ENCODE results near the gene CMTM7. TPM values are rescaled to one million over a fixed set of nuclear protein-coding genes. Genes with fewer than 3 reads are reported as not detected.
"Not testable (repeated sequence)": the region's sequence is repeated elsewhere in the genome, so short reads cannot be mapped to it uniquely, and the experiment has no call there.

The CMTM7 gene
- total RNA-seq, 1 donor from 2014 or later: 19.5 TPM

DNA sequence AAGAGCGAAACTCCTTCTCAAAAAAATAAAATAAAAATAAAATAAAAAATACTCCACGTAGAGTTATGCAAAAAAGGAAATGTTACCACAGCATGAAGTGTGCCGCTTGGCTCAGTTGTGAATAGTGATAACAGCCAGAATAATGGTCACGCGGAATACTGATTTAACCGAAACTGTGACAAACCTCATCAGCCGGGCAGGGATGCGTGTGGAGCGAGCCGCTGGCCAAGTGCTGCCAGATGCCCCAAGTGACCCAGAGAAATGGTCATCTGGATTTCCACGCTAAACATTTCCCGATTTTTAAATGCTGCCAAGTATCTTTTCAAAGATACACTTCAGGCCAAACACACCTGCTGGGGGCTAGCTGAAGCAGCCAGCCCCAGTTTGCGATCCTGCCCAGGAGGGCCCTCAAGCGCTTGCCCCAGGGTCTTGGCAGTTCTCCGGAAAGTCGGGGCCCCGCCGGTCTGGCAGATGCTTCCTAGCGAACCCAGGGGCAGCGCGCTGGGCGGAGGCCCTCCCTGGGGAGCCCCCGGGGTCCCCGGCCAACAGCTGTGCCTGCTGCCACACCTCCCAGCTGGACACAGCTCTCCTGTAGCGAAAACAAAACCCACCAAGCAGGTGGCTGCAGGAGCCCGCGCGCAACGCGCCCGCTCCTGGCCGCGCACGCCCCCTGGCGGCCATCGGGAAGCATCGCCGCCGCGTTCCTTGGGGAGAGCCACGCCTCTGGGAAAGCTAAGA lies 75.8 kb downstream of the CMTM7 start:
- DNase-seq (ENCODE audit: low spot score) (peak; percentile 88), ATAC-seq (peak; percentile 80)
- intact Hi-C loops (cut with DNase I): loop anchor here (10.0 kb wide), 1 partner anchor 73 kb away; the partner anchor contains the start of gene CMTM7

- DNase-seq (ENCODE audit: low spot score) (peak; percentile 75), ATAC-seq (peak; percentile 87)
- intact Hi-C loops (cut with DNase I): loop anchor here (10.0 kb wide), 1 partner anchor 75 kb away; the partner anchor contains the start of gene CMTM7
Measured at GRCh38 chr3:32469151-32469874, 77.7 kb downstream of the CMTM7 start.

- intact Hi-C loops (cut with DNase I): no loop called here
- DNase-seq (ENCODE audit: low spot score) (no peak), ATAC-seq (no peak)
Measured at GRCh38 chr3:32470362-32470761, 78.7 kb downstream of the CMTM7 start.

- intact Hi-C loops (cut with DNase I): no loop called here
- DNase-seq (ENCODE audit: low spot score): no peak
- no peak for ATAC-seq
Measured at GRCh38 chr3:32471246-32471645, 79.6 kb downstream of the CMTM7 start.

DNA sequence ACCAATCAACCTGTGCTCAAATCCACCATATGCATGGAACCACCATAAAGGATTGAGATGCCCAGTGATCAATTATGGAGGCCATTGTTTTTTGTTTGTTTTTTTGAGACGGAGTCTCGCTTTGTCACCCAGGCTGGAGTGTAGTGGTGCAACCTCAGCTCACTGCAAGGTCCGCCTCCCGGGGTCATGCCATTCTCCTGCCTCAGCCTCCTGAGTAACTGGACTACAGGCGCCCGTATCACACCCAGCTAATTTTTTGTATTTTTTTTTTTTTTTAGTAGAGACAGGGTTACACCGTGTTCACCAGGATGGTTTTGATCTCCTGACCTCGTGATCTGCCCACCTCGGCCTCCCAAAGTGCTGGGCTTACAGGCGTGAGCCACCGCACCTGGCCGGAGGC lies 80.5 kb downstream of the CMTM7 start:
- ATAC-seq; intact Hi-C loops (cut with DNase I); DNase-seq (ENCODE audit: low spot score): not testable (repeated sequence)

DNA sequence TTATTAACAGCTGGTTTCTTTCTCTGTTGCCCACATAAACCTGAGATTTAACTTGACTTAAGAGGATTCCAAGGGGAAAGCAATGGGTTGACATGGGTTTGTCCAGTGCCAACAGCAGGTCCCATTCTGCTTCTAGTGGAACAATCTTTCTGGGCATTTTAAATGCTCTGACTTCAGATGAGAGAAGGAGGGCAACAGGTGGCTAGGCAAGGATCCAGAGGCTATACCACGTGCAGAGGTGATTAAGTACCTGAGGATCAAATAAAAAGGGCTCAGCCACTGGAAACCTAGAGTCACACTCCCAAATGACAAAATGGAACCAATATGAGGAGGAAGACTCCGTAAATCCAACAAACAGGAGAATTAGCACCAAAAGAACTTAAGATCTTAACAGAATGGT lies 82.5 kb downstream of the CMTM7 start:
- intact Hi-C loops (cut with DNase I): no loop called here
- no peak for ATAC-seq
- DNase-seq (ENCODE audit: low spot score): no peak

- peak; percentile 36 for ATAC-seq
- intact Hi-C loops (cut with DNase I): no loop called here
Measured at GRCh38 chr3:32480604-32481003, 89.0 kb downstream of the CMTM7 start.

GRCh38 chr3:32481791-32482631 lies 90.4 kb downstream of the CMTM7 start:
- intact Hi-C loops (cut with DNase I): no loop called here
- no peak for DNase-seq (ENCODE audit: low spot score)
- no peak for ATAC-seq

More at GRCh38 chr3:32480604-32481003, 89.0 kb downstream of the CMTM7 start:
- no peak for DNase-seq (ENCODE audit: low spot score)

GRCh38 chr3:32482693-32483092 lies 91.0 kb downstream of the CMTM7 start:
- ATAC-seq (no peak), DNase-seq (ENCODE audit: low spot score) (no peak)
- intact Hi-C loops (cut with DNase I): no loop called here

DNA sequence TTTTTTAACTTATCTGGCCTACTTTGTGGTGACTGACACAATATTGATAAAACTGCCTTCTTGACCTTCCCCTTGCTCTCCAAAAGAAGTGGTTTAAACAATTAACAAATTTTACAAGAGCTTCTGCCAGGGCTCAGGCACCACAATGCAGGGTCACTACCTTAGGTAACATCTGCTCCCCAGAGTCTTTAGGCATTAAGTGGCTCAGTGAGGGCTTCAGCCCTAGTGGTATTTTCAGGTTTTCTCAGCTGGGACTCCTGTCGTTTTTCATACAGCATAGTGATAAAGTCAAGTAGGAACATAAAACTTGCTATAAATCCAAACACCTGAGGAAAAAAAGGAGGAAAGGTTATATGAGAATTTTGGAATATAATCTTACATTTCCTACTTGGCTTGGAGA lies 92.1 kb downstream of the CMTM7 start:
- ATAC-seq (no peak), DNase-seq (ENCODE audit: low spot score) (no peak)
- intact Hi-C loops (cut with DNase I): no loop called here

GRCh38 chr3:32484436-32484835 lies 92.8 kb downstream of the CMTM7 start:
- no peak for ATAC-seq
- intact Hi-C loops (cut with DNase I): no loop called here
- no peak for DNase-seq (ENCODE audit: low spot score)

- DNase-seq (ENCODE audit: low spot score) (no peak), ATAC-seq (no peak)
- intact Hi-C loops (cut with DNase I): no loop called here
Measured at GRCh38 chr3:32487781-32488473, 96.3 kb downstream of the CMTM7 start.

DNA sequence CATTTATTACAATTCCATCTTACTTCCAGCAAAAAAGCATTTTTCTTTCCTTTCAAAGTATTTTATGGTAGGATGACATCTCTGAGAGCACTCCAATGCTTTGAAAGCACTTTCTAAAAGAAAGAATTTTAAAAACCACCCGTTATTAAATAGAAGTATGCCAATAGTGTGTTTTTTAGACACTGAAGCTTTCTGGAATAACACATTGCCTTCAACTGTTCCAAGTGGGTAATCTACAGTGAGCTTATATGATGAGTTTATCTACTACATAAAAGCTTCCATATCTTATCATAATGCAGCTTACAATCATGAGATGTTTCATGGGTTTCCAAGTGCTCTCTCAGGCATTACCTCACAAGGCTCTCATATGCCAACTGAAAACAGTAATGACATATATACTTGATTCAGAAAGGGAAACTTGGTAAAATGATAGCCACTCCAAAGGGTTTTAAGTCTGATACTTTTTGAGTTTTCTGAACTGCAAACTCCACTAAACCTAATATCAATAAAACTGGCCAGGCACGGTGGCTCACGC lies 96.9 kb downstream of the CMTM7 start:
- intact Hi-C loops (cut with DNase I): no loop called here
- DNase-seq (ENCODE audit: low spot score) (no peak), ATAC-seq (no peak)

DNA sequence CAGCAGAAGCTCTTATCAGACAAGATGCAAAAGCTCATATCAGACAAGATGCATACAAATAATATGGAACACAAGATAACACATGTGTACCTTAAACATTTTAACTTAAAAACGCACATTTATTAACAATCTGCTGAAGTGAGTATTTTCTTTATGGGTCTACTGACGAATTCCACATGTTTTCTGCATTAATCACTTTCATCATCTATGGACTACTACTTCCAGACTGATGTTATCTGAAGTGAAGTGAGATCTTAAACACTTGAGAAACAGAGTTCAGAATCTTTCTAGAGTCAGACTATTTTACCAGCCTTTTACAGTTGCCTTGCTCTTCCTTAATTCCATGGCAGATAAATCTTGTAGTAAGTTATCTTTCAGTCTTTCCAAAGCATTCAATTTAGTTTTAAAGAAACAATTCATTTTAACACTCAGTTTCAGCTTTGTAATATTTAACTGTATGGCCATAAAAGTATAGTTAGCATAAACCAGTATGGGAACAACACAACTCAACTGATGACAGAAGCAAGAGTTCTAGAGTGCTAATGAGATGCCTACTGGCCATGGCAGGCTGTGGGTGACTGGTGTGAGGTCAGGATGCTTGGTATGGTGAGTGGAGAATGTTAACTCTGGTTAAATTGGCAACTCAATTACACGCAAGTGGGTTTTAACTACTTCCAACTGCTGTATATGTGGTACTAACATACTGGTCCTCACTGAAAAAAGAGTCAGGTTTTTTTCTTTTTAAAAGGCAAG lies 101.2 kb downstream of the CMTM7 start:
- no peak for ATAC-seq
- DNase-seq (ENCODE audit: low spot score): no peak
- intact Hi-C loops (cut with DNase I): no loop called here

DNA sequence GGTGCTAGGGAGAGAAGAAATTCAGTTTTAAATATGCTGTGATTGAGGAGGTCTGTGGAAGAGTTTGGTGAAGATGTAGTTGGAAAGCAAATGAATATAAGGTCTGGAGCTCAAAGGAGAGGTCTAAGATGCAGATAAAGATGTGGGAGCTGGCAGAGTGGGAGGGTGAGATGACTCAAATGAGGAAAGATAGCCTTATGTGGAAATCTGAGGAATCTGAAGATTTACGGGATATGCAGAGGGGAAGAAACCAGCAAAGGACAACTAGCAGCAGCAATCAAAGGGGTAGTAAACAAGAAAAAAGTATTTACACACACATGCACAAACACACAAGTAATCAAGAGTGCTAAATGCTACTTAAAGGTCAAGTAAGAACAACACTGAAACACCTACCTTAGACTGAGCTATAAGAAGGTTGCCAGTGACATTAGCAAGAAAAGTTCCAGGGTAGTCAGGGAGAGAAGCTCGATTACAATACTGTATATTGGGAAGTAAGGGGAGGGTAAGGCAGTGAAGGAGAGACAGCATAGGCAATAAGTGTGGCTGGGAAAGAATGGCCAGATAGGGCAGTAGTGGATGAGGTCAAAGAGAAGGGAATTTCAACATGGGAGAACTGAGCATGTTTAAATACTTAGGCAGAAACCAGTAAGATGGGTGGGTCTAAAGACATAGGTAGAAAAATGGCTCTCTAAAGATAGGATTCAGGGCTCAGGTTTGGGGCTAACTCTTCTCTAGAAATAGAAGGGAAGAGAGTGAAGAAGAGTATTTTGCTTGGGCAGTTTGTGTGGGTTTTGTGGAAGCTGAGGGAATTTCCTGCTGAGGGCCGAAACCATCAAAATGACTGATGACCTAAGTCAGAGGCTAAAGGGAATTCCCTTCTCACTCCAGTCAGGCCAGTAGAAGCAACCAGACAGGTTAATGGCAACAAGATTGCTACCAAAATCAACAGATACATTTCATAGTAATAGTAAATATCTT lies 102.1 kb downstream of the CMTM7 start:
- DNase-seq (ENCODE audit: low spot score): no peak
- no peak for ATAC-seq
- intact Hi-C loops (cut with DNase I): no loop called here

DNA sequence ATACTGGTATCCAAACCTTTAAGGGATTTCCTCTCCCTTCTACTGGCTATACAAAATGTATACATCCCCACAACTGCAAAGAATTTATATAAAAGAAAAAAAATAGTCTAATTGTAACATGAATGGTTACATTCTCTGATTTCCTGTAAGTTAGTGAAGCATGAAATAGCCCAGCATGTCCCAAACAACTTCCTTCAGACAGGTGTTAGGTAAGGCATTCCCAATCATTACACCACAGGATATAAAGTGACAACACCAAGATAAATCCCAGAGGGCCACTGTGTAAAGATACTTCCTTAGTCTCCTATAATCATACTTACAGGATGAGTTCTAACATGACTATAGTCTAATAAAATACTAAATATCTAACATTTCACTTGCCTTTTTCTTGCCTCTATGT lies 103.4 kb downstream of the CMTM7 start:
- ATAC-seq (no peak), DNase-seq (ENCODE audit: low spot score) (no peak)
- intact Hi-C loops (cut with DNase I): no loop called here

GRCh38 chr3:32495609-32496008 lies 104.0 kb downstream of the CMTM7 start:
- ATAC-seq (no peak), DNase-seq (ENCODE audit: low spot score) (no peak)
- intact Hi-C loops (cut with DNase I): no loop called here
